ENCODE results near the gene KLK5.

DNA sequence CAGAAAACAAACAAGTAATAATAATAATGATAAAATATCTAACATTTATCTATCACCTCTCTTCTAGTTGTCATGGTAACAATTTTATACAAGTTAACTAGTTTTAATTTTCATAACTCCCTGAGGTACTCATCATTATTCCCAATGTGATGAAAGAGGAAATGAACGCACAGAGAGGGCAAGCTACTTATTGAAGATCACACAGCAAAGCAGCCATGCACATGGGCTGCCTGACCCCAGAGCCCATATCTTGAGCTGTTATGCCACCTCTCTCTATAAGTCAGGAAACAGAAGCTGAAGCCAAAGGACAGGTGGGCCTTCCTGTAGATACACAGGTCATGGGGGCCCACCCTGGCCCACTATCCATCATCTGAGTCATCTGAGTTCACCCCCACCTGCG is 36.8 kb downstream of the KLK5 start:
- TF ChIP-seq, protein P1, sequence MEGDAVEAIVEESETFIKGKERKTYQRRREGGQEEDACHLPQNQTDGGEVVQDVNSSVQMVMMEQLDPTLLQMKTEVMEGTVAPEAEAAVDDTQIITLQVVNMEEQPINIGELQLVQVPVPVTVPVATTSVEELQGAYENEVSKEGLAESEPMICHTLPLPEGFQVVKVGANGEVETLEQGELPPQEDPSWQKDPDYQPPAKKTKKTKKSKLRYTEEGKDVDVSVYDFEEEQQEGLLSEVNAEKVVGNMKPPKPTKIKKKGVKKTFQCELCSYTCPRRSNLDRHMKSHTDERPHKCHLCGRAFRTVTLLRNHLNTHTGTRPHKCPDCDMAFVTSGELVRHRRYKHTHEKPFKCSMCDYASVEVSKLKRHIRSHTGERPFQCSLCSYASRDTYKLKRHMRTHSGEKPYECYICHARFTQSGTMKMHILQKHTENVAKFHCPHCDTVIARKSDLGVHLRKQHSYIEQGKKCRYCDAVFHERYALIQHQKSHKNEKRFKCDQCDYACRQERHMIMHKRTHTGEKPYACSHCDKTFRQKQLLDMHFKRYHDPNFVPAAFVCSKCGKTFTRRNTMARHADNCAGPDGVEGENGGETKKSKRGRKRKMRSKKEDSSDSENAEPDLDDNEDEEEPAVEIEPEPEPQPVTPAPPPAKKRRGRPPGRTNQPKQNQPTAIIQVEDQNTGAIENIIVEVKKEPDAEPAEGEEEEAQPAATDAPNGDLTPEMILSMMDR (IDR thresholded peaks at IDR 0.05), result no peak
- no peak for TF ChIP-seq POLR2A (IDR thresholded peaks at IDR 0.05)
